ENCODE data around the gene PCDHAC2. TPM values are rescaled to one million over a fixed set of nuclear protein-coding genes. Genes with fewer than 3 reads are reported as not detected.

PCDHAC2 gene
- total RNA-seq, 3 donors from 2014 or later, result 0.31 to 1.3 (median 0.61) TPM

GRCh38 chr5:140927228-140927573 is 39.1 kb upstream of the PCDHAC2 start:
- ATAC-seq (no peak), DNase-seq (no peak)
- Histone ChIP-seq H3K4me1 (ENCODE audit: low read depth) (no peaks in the 10 kb centered on the region), H3K36me3 (ENCODE audit: low read depth) (no peaks in the 10 kb centered on the region), H3K9me3 (peaks cover 11% of the 10 kb centered on the region), H3K4me3 (no peak overlapping the region)
- TF ChIP-seq, protein P1, sequence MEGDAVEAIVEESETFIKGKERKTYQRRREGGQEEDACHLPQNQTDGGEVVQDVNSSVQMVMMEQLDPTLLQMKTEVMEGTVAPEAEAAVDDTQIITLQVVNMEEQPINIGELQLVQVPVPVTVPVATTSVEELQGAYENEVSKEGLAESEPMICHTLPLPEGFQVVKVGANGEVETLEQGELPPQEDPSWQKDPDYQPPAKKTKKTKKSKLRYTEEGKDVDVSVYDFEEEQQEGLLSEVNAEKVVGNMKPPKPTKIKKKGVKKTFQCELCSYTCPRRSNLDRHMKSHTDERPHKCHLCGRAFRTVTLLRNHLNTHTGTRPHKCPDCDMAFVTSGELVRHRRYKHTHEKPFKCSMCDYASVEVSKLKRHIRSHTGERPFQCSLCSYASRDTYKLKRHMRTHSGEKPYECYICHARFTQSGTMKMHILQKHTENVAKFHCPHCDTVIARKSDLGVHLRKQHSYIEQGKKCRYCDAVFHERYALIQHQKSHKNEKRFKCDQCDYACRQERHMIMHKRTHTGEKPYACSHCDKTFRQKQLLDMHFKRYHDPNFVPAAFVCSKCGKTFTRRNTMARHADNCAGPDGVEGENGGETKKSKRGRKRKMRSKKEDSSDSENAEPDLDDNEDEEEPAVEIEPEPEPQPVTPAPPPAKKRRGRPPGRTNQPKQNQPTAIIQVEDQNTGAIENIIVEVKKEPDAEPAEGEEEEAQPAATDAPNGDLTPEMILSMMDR (IDR thresholded peaks at IDR 0.05), result no peak
- intact Hi-C loops (cut with DNase I, micrococcal nuclease), result no loop called here

- DNase-seq, result no peak
- TF ChIP-seq, protein P1 (IDR thresholded peaks at IDR 0.05), result no peak
- no peak for ATAC-seq
- Histone ChIP-seq H3K9me3 (no peaks in the 10 kb centered on the region), H3K4me3 (no peak overlapping the region), H3K4me1 (ENCODE audit: low read depth) (no peaks in the 10 kb centered on the region), H3K36me3 (ENCODE audit: low read depth) (no peaks in the 10 kb centered on the region)
- intact Hi-C loops (cut with DNase I, micrococcal nuclease), result no loop called here
Measured at GRCh38 chr5:140934964-140935606, 31.2 kb upstream of the PCDHAC2 start.

DNA sequence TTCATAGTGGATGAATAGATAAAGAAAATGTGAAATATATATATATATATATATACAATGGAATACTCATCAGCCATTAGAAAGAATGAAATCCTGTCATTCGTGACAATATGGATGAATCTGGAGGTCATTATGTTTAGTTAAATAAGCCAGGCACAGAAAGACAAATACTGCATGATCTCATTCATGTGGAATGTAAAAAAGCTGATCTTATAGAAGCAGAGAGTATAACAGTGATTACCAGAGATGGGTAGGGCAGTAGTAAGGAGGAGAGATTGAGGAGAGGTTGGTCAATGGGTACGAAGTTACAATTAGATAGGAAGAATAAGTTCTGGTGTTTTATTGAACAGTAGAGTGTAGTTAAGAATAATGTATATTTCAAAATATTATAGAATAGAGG is 19.7 kb upstream of the PCDHAC2 start:
- H3K36me3 ChIP-seq (ENCODE audit: low read depth), result no peaks in the 10 kb centered on the region
- no peak overlapping the region for H3K4me3 ChIP-seq
- TF ChIP-seq, protein P1 (IDR thresholded peaks at IDR 0.05), result no peak
- DNase-seq (no peak), ATAC-seq (no peak)
- peaks cover 14% of the 10 kb centered on the region for H3K9me3 ChIP-seq
- intact Hi-C loops (cut with DNase I, micrococcal nuclease), result no loop called here
- H3K4me1 ChIP-seq (ENCODE audit: low read depth), result no peaks in the 10 kb centered on the region

- ATAC-seq (no peak), DNase-seq (no peak)
- Histone ChIP-seq H3K4me3 (no peak overlapping the region), H3K9me3 (peaks cover 3% of the 10 kb centered on the region), H3K36me3 (ENCODE audit: low read depth) (no peaks in the 10 kb centered on the region), H3K4me1 (ENCODE audit: low read depth) (no peaks in the 10 kb centered on the region)
- TF ChIP-seq, protein P1 (IDR thresholded peaks at IDR 0.05), result no peak
- intact Hi-C loops (cut with DNase I, micrococcal nuclease), result no loop called here
Measured at GRCh38 chr5:140951636-140952035, 14.6 kb upstream of the PCDHAC2 start.

DNA sequence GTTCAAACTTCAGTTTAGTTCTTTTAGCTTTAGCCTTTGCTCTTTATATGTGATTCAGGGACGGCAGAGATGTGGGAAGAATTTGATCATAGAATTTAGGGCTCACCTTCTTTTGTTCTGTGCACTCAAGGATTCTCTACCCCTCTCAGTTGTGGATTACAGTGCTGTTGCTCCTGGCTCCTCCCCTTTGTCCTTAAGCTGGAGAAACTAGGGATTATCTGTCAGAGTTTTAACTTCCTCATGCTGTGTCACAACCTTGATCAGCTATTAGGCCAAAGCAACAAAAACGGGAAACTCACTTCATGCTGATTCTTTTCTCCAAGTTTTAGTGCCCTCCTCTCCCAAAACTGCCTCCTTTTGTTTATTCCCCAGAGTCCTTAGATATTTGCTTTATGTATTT is 13.0 kb upstream of the PCDHAC2 start:
- TF ChIP-seq, protein P1 (IDR thresholded peaks at IDR 0.05), result no peak
- no peaks in the 10 kb centered on the region for H3K4me1 ChIP-seq (ENCODE audit: low read depth)
- ATAC-seq (no peak), DNase-seq (no peak)
- no peak overlapping the region for H3K4me3 ChIP-seq
- peaks cover 3% of the 10 kb centered on the region for H3K9me3 ChIP-seq
- intact Hi-C loops (cut with DNase I, micrococcal nuclease), result no loop called here
- no peaks in the 10 kb centered on the region for H3K36me3 ChIP-seq (ENCODE audit: low read depth)

- no peaks in the 10 kb centered on the region for H3K9me3 ChIP-seq
- DNase-seq, result no peak
- intact Hi-C loops (cut with DNase I, micrococcal nuclease), result no loop called here
- H3K36me3 ChIP-seq (ENCODE audit: low read depth), result no peaks in the 10 kb centered on the region
- TF ChIP-seq, protein P1 (IDR thresholded peaks at IDR 0.05), result no peak
- H3K4me1 ChIP-seq (ENCODE audit: low read depth), result no peaks in the 10 kb centered on the region
- ATAC-seq, result no peak
- no peak overlapping the region for H3K4me3 ChIP-seq
Measured at GRCh38 chr5:140962190-140962589, 4.1 kb upstream of the PCDHAC2 start.
